PFSK-1 (cell line): ENCODE measurements around the gene MOV10L1.

Experiments
- FOXP2 ChIP-seq: optimal IDR thresholded peaks from 2 replicates; pipeline ENCODE3; 2011; ENCODE audit warnings: borderline replicate concordance, control low read depth, inconsistent platforms; ENCODE audit not compliant: insufficient read depth; ENCODE audit errors: extremely low read length, extremely low read depth
- POLR2AphosphoS5 ChIP-seq: IDR thresholded peaks from 2 replicates; pipeline ENCODE4 v1.6.1; 2012; ENCODE audit warnings: low read depth, mild to moderate bottlenecking, control low read depth, low read length, moderate library complexity
- SIN3A ChIP-seq: IDR thresholded peaks from 2 replicates; pipeline ENCODE4 v1.6.1; 2012; ENCODE audit warnings: mild to moderate bottlenecking, low read length, moderate library complexity, borderline replicate concordance; ENCODE audit not compliant: insufficient read depth
- TAF1 ChIP-seq: IDR thresholded peaks from 2 replicates; pipeline ENCODE4 v1.6.1; 2012; ENCODE audit warnings: low read length, control low read depth, borderline replicate concordance; ENCODE audit not compliant: insufficient read depth
- TF ChIP-seq, protein P1 (sequence below), 2 experiments: IDR thresholded peaks; 2 replicates each; pipeline versions ENCODE4 v1.6.1 to v1.8.0; 2011 to 2012; ENCODE audit warnings: low read depth in 2 of 2, low read length in 2 of 2, control low read depth in 1 of 2, inconsistent platforms in 1 of 2, mild to moderate bottlenecking in 1 of 2, moderate library complexity in 1 of 2; ENCODE audit not compliant: insufficient read depth in 1 of 2

DNA sequence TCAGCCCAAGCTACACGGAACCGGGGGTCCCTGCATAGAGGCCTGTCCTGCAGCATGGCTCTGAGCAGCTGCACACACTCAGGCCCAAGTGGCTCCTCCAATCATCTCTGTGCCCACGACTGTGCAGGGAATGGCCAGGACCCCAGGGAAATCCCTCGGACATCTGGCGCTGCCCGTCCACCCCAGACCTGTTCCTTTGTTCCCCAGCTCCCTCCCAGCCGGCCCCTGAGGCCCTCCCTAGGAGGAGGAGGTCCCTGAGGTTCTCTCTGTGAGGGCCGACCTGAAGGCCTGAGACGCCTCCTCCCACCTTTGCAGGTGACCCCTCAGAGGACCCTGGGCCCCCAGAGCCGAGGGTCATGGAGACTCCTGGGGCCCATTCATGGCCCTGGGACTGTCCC, 5.7 kb upstream of the MOV10L1 start:
- TF ChIP-seq POLR2AphosphoS5 (no peak), TAF1 (no peak), SIN3A (no peak), FOXP2 (no peak)
- TF ChIP-seq, protein P1, sequence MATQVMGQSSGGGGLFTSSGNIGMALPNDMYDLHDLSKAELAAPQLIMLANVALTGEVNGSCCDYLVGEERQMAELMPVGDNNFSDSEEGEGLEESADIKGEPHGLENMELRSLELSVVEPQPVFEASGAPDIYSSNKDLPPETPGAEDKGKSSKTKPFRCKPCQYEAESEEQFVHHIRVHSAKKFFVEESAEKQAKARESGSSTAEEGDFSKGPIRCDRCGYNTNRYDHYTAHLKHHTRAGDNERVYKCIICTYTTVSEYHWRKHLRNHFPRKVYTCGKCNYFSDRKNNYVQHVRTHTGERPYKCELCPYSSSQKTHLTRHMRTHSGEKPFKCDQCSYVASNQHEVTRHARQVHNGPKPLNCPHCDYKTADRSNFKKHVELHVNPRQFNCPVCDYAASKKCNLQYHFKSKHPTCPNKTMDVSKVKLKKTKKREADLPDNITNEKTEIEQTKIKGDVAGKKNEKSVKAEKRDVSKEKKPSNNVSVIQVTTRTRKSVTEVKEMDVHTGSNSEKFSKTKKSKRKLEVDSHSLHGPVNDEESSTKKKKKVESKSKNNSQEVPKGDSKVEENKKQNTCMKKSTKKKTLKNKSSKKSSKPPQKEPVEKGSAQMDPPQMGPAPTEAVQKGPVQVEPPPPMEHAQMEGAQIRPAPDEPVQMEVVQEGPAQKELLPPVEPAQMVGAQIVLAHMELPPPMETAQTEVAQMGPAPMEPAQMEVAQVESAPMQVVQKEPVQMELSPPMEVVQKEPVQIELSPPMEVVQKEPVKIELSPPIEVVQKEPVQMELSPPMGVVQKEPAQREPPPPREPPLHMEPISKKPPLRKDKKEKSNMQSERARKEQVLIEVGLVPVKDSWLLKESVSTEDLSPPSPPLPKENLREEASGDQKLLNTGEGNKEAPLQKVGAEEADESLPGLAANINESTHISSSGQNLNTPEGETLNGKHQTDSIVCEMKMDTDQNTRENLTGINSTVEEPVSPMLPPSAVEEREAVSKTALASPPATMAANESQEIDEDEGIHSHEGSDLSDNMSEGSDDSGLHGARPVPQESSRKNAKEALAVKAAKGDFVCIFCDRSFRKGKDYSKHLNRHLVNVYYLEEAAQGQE (IDR thresholded peaks at IDR 0.05; ENCODE audit: insufficient read depth in 1 of 2, low read depth in 2 of 2, low read length in 2 of 2) = no peak
